GM12874 (cell line): Measurements from ENCODE around the gene MAGI2.

Experiments used
- CTCF ChIP-seq: IDR thresholded peaks from 2 replicates; pipeline ENCODE4 v1.5.1; 2011; ENCODE audit warnings: low read depth, mild to moderate bottlenecking, control low read depth, low read length, moderate library complexity; ENCODE audit not compliant: insufficient read depth

Gene MAGI2

GRCh38 chr7:78752554-78752953 is 700.9 kb downstream of the MAGI2 start:
- TF ChIP-seq CTCF: no peak

GRCh38 chr7:78751253-78751652 is 702.2 kb downstream of the MAGI2 start:
- no peak for TF ChIP-seq CTCF

GRCh38 chr7:78749052-78749746 is 704.3 kb downstream of the MAGI2 start:
- TF ChIP-seq CTCF: no peak

GRCh38 chr7:78747592-78747991 is 705.9 kb downstream of the MAGI2 start:
- TF ChIP-seq CTCF: no peak

- TF ChIP-seq CTCF: no peak
Observed at GRCh38 chr7:78746301-78746700, 707.2 kb downstream of the MAGI2 start.

GRCh38 chr7:78742694-78743093 is 710.8 kb downstream of the MAGI2 start:
- TF ChIP-seq CTCF: no peak

- TF ChIP-seq CTCF: no peak
Observed at GRCh38 chr7:78736548-78736947, 716.9 kb downstream of the MAGI2 start.

GRCh38 chr7:78734626-78735025 is 718.8 kb downstream of the MAGI2 start:
- no peak for TF ChIP-seq CTCF
